NCI-H2196 (cell line): ENCODE results near the gene CLPSL1.
"Not testable (repeated sequence)": the region's sequence is repeated elsewhere in the genome, so short reads cannot be mapped to it uniquely, and the experiment has no call there.

Experiments
- DNase-seq: peaks from one replicate; lab custom pipeline; 2025; ENCODE audit not compliant: unreplicated experiment; lab: John Stamatoyannopoulos, UW

The CLPSL1 gene

GRCh38 chr6:35780719-35781118, at the start of gene CLPSL1:
CLPSL1 (plus strand) TSS chr6:35781019; CDS start chr6:35781111, 92 bp downstream.
- no peak for DNase-seq

GRCh38 chr6:35731414-35731735, 49.4 kb upstream of the CLPSL1 start:
- DNase-seq = peak; percentile 89

GRCh38 chr6:35731736-35732532, 48.9 kb upstream of the CLPSL1 start:
- peak; percentile 85 for DNase-seq

- no peak for DNase-seq
These were observed 47.2 kb upstream of the CLPSL1 start for GRCh38 chr6:35733633-35734032.

- not testable (repeated sequence) for DNase-seq
These were observed 46.5 kb upstream of the CLPSL1 start for GRCh38 chr6:35734319-35734718.

GRCh38 chr6:35735452-35735851, 45.4 kb upstream of the CLPSL1 start:
- no peak for DNase-seq

GRCh38 chr6:35736253-35736894, 44.4 kb upstream of the CLPSL1 start:
- DNase-seq = peak; percentile 74

GRCh38 chr6:35736982-35737412, 43.8 kb upstream of the CLPSL1 start, which contains the start of gene ARMC12:
ARMC12 (plus strand) TSS chr6:35737032; CDS start chr6:35737109, 77 bp downstream.
- no peak for DNase-seq

- DNase-seq = peak; percentile 69
These were observed 43.2 kb upstream of the CLPSL1 start for GRCh38 chr6:35737413-35738211.

GRCh38 chr6:35739645-35740524, 40.9 kb upstream of the CLPSL1 start:
- DNase-seq = no peak

- DNase-seq = no peak
These were observed 38.0 kb upstream of the CLPSL1 start for GRCh38 chr6:35742842-35743241.

- no peak for DNase-seq
These were observed 35.3 kb upstream of the CLPSL1 start for GRCh38 chr6:35745509-35745908.

GRCh38 chr6:35746516-35746915, 34.3 kb upstream of the CLPSL1 start:
- no peak for DNase-seq

GRCh38 chr6:35747877-35748276, 32.9 kb upstream of the CLPSL1 start:
- no peak for DNase-seq

GRCh38 chr6:35750557-35750956, 30.3 kb upstream of the CLPSL1 start:
- DNase-seq = no peak

GRCh38 chr6:35751594-35751993, 29.2 kb upstream of the CLPSL1 start:
- DNase-seq = no peak

- DNase-seq = no peak
These were observed 28.5 kb upstream of the CLPSL1 start for GRCh38 chr6:35752330-35752729.

GRCh38 chr6:35754452-35755277, 26.2 kb upstream of the CLPSL1 start:
- DNase-seq = peak; percentile 70

GRCh38 chr6:35755278-35755924, 25.4 kb upstream of the CLPSL1 start:
- no peak for DNase-seq
